ENCODE data around the gene OSBPL1A.

The OSBPL1A gene

DNA sequence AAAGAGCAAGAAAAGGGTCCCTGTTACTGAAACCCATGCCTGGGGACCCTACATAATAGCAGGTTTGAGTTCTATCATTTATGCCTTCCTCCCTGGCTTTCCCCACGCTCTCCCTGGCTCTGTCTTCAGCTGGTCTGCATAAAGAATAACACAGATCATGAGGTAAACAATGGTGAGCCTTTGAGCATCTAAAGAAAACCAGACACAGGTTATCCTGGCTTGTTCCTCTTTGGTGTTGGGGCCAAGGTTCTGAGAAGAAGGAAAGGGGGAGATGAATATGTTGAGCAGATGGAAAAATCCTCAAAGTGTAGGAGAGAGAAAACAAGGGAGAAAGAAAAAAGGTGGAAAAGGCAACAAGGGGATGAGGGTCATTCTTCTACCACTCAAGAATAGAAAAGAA is 131.5 kb downstream of the OSBPL1A start:
- DNase-seq (ENCODE audit: extremely low read depth, insufficient read length) = no peak
- Histone ChIP-seq H3K27me3 (replicated peaks; ENCODE audit: control insufficient read depth, insufficient read depth, low read length) (peaks cover 1% of the 10 kb centered on the region), H3K36me3 (ENCODE audit: control insufficient read depth, insufficient read depth, low read length) (no peaks in the 10 kb centered on the region), H3K4me3 (replicated peaks; ENCODE audit: low read depth, low read length) (no peak overlapping the region)
- TF ChIP-seq, protein P1, sequence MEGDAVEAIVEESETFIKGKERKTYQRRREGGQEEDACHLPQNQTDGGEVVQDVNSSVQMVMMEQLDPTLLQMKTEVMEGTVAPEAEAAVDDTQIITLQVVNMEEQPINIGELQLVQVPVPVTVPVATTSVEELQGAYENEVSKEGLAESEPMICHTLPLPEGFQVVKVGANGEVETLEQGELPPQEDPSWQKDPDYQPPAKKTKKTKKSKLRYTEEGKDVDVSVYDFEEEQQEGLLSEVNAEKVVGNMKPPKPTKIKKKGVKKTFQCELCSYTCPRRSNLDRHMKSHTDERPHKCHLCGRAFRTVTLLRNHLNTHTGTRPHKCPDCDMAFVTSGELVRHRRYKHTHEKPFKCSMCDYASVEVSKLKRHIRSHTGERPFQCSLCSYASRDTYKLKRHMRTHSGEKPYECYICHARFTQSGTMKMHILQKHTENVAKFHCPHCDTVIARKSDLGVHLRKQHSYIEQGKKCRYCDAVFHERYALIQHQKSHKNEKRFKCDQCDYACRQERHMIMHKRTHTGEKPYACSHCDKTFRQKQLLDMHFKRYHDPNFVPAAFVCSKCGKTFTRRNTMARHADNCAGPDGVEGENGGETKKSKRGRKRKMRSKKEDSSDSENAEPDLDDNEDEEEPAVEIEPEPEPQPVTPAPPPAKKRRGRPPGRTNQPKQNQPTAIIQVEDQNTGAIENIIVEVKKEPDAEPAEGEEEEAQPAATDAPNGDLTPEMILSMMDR (IDR thresholded peaks at IDR 0.05; ENCODE audit: insufficient read depth, low read length, poor library complexity, severe bottlenecking) = no peak

DNA sequence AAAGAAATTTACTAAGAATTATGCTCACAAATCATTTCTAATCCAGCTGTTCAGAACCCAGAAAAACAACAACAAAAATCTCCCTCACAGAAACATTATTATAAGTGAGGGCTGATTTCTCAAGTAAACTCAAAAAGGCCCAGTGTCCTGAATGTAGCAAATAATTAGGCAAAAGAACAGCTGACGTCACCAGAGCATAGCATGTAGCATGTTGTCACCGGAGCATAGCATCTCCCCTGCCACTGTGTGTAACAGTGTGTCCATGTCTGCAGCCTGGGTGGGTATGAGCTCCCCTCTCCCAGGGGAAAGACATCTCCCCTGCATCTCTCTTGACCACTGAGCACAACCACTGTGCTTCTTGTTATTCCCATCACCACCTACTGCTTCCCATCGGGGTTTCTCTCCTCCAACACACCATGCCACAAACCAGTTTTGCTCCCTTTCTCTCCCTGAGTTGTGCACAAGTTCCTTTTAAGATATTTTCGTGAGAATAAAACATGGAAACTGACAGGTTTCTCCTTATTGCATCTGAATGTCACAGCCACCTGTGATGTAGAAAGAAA is 132.0 kb downstream of the OSBPL1A start:
- H3K27me3 ChIP-seq (replicated peaks; ENCODE audit: control insufficient read depth, insufficient read depth, low read length) = no peaks in the 10 kb centered on the region; the same call in 1 of the 2 replicates
- no peak for DNase-seq (ENCODE audit: extremely low read depth, insufficient read length)
- H3K4me3 ChIP-seq (replicated peaks; ENCODE audit: low read depth, low read length) = no peak overlapping the region
- H3K36me3 ChIP-seq (ENCODE audit: control insufficient read depth, insufficient read depth, low read length) = no peaks in the 10 kb centered on the region
- TF ChIP-seq, protein P1 (IDR thresholded peaks at IDR 0.05; ENCODE audit: insufficient read depth, low read length, poor library complexity, severe bottlenecking) = no peak

DNA sequence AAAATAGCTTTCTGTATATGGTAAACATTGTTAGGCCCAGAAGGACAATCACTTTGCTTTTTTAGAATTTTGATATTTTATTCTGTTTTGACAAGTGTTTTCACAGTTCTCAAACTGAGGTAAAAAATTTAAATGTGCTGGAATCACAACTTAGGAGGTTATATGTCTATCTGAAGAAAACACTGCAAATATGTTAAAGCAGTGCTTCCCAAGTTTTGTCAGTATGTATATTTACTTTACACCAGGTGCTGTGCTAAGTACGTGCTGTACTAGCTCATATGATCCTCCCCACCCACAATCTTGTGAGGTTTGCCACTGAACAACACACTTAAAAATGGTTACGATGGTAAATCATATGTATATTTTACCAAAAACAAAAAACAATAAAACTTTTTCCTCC is 134.6 kb downstream of the OSBPL1A start:
- no peaks in the 10 kb centered on the region for H3K36me3 ChIP-seq (ENCODE audit: control insufficient read depth, insufficient read depth, low read length)
- no peaks in the 10 kb centered on the region; the same call in 1 of the 2 replicates for H3K27me3 ChIP-seq (replicated peaks; ENCODE audit: control insufficient read depth, insufficient read depth, low read length)
- TF ChIP-seq, protein P1 (IDR thresholded peaks at IDR 0.05; ENCODE audit: insufficient read depth, low read length, poor library complexity, severe bottlenecking) = no peak
- no peak overlapping the region for H3K4me3 ChIP-seq (replicated peaks; ENCODE audit: low read depth, low read length)
- DNase-seq (ENCODE audit: extremely low read depth, insufficient read length) = no peak

DNA sequence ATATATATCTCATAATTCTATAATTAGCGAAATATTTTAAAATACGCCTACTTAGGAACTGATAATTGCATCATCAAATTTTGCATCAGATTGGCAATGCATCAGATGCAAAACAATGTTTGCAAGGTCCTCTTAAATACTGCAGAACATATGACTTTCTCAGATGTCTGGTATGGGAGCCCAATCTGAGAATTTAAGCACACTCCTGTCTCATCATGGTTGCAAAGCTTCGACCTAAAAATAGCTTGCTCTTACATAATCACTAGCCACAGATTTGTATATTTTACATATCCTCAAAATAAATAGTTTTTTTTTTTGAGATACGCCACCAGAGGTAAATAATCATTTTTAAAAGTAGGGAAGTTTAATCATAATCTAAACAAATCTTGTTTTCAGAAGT is 135.5 kb downstream of the OSBPL1A start:
- H3K36me3 ChIP-seq (ENCODE audit: control insufficient read depth, insufficient read depth, low read length) = no peaks in the 10 kb centered on the region
- no peak overlapping the region for H3K4me3 ChIP-seq (replicated peaks; ENCODE audit: low read depth, low read length)
- no peak for DNase-seq (ENCODE audit: extremely low read depth, insufficient read length)
- no peaks in the 10 kb centered on the region; the same call in 1 of the 2 replicates for H3K27me3 ChIP-seq (replicated peaks; ENCODE audit: control insufficient read depth, insufficient read depth, low read length)
- TF ChIP-seq, protein P1 (IDR thresholded peaks at IDR 0.05; ENCODE audit: insufficient read depth, low read length, poor library complexity, severe bottlenecking) = no peak

DNA sequence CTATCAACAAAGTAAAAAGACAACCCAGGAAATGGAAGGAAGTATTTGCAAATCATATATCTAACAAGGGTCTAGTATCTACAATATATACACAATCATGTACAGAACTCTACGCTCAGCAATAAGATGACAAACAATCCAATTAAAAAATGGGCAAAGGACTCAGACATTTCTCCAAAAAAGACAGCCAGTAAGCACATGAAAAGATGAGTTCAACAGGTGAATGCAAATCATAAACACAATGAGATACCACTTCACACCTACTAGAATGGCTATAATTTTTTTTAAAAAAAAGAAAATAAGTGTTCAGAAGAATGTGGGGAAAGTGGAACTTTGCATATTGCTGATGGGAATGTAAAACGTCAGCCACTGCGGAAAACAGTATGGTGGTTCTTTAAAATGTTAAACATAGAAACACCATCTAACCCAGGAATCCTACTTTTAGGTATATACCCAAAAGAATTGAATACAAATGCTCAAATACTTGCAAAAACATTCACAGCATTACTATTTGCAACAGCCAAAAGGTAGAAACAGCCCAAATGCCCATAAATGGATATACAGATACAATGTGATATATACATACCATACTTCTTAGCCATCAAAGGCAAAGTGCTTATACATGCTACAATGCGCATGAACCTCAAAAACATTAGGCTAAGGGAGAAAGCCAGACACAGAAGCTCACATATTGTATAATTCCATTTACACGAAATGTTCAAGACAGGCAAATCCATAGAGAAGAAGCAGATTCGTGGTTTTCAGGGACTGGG is 137.6 kb downstream of the OSBPL1A start:
- Histone ChIP-seq H3K4me3 (replicated peaks; ENCODE audit: low read depth, low read length) (no peak overlapping the region), H3K36me3 (ENCODE audit: control insufficient read depth, insufficient read depth, low read length) (no peaks in the 10 kb centered on the region), H3K27me3 (replicated peaks; ENCODE audit: control insufficient read depth, insufficient read depth, low read length) (no peaks in the 10 kb centered on the region)
- TF ChIP-seq, protein P1 (IDR thresholded peaks at IDR 0.05; ENCODE audit: insufficient read depth, low read length, poor library complexity, severe bottlenecking) = no peak
- DNase-seq (ENCODE audit: extremely low read depth, insufficient read length) = no peak
